HG02840 (cell line): ENCODE data around the gene PTPN6.

Experiments used
- ATAC-seq: cut with Tn5 transposase; IDR thresholded peaks from one replicate; pipeline ENCODE4 v1.9.1; 2021; ENCODE audit warnings: mild to moderate bottlenecking, moderate library complexity, moderate number of reproducible peaks; ENCODE audit not compliant: unreplicated experiment, low FRiP score

The PTPN6 gene

DNA sequence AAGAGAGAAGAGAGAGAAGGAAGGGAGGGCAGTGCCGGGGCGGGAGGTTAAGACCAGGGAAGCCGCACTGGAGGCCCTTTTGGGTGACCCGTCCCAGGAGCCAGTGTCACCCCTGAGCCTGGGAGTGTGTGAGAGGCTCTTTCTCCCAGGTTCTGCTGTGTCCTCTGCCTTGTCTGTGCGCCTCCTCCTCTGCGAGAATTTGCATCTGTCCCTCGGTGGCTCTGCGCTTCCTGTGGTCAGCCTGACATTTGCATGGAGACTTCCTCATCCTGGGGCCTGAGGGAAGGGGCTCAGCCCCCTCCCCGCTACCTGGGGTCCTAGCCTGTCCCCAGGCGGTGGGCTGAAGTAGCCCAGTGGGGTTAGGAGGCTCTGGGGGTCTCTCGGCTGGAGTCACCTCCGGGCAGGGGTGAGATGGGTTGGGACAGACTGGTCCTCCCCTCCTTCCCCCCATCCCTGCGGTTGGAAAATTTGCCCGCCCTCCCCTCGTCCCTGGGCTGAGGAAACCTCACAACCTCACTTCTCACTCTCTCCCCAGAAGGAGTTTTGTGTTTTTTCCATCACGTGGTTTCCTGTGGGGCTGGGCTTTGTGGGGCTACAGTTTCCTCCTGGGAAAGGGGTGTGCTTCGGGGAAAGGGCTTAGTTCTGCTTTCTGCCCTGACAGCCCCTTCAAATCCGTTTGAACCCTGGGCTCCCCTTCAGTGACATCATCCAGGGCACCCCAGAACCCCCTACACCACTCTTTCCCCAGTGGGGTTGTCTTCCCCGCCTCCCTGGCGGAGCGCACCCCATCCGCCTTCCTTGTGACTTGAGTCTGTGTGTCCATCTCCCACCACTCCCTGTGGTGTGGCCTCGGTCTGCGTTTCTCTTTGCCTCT, 2.5 kb downstream of the PTPN6 start:
- peak; percentile 57 for ATAC-seq

DNA sequence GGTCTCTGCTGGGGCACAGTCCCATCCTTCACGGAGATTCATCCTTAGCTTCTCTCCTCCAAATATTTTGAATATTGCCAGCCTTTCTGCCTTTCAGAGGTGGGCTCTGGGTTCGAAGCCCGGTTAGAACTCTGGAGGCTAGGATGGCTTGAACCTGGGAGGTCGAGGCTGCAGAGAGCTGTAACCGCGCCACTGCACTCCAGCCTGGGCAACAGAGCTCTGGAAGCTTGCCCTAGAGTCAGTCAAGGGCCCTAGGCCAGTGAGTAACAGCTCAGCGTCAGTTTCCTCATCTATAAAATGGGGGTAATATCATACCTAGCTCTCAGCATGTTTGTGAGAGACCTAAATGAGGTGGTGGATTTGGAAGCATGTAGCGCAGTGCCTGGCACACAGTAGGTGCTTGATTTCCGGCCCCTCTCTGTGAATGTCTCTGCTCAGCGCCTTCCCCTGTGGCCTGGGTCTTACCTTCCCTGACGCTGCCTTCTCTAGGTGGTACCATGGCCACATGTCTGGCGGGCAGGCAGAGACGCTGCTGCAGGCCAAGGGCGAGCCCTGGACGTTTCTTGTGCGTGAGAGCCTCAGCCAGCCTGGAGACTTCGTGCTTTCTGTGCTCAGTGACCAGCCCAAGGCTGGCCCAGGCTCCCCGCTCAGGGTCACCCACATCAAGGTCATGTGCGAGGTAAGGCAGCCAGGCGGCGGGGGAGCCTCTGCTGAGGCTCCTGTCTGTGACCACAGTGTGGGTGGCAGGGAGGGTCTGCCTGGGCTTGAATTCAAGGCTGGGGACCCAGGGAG, 3.4 kb downstream of the PTPN6 start:
- no peak for ATAC-seq

DNA sequence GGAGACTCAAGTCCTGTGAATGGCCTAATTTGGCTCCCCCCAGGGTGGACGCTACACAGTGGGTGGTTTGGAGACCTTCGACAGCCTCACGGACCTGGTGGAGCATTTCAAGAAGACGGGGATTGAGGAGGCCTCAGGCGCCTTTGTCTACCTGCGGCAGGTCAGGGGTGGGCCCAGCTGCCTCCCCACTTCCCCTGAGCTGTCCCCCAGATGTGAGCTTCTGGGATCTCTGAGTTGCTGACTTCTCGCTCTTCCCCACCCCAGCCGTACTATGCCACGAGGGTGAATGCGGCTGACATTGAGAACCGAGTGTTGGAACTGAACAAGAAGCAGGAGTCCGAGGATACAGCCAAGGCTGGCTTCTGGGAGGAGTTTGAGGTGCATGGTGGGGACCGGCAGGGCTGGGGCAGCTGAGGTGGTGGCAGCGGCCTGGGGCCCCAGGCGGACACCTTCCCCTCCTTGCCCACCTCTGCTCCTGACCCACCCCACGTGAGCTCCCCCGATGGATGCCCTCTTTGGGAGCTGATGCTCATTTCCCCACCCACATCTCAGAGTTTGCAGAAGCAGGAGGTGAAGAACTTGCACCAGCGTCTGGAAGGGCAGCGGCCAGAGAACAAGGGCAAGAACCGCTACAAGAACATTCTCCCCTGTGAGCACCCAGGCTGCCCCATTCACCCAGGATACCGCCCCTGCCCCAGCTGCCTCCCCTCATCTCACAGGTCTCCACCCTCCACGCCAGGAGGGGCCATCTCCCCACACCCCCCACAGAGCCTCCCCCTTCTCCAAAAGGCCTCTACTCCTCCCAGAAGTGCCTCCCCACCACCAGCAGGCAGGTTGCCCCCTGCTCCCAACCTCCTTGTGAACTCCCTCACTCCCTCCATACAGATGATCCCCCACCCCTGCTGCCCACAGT, 4.2 kb downstream of the PTPN6 start:
- ATAC-seq, result no peak

- ATAC-seq, result no peak
Observed at GRCh38 chr12:6956021-6956727, 5.0 kb downstream of the PTPN6 start.

- no peak for ATAC-seq
Observed at GRCh38 chr12:6957151-6957701, 6.1 kb downstream of the PTPN6 start.

- no peak for ATAC-seq
Observed at GRCh38 chr12:6957741-6958608, 6.8 kb downstream of the PTPN6 start.

GRCh38 chr12:6958609-6959057, 7.5 kb downstream of the PTPN6 start:
- no peak for ATAC-seq

DNA sequence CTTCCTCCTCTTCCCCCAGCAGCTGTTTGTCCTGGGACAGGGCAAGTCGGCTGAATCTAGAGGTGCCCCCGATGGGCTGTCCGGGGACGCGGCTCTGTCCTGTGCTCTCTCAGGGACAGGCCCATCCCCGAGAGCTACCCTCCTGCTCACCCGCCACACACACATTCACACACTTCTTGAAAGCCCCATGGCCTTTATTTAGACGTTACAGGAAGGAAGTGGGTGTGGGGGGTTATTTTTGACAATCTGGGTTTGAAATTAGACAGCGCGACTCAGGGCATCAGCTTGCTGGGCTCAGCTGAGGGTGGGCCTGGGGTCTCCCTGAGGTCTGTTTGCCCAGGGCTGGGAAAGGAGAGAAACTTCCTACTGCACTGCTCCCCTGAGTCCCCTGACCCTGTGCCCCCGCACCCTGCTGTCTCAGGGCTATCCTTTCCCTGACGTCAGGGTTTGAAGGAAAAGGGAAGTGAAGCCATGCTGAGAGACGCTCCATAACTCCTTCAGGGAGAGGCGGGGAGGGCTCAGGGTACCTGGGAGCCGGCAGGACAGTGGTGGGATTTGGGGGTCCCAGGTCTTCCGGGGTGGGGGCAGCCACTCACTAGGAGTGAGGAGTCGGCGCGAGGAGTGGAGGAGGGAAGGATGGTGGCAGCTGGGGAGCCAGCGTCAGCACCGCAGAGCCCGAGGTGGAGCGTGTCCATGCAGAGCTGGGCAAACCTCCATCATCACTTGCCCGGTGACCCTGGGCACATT, 8.1 kb downstream of the PTPN6 start:
- peak; percentile 56 for ATAC-seq

- ATAC-seq, result no peak
Observed at GRCh38 chr12:6959805-6960592, 8.8 kb downstream of the PTPN6 start.

DNA sequence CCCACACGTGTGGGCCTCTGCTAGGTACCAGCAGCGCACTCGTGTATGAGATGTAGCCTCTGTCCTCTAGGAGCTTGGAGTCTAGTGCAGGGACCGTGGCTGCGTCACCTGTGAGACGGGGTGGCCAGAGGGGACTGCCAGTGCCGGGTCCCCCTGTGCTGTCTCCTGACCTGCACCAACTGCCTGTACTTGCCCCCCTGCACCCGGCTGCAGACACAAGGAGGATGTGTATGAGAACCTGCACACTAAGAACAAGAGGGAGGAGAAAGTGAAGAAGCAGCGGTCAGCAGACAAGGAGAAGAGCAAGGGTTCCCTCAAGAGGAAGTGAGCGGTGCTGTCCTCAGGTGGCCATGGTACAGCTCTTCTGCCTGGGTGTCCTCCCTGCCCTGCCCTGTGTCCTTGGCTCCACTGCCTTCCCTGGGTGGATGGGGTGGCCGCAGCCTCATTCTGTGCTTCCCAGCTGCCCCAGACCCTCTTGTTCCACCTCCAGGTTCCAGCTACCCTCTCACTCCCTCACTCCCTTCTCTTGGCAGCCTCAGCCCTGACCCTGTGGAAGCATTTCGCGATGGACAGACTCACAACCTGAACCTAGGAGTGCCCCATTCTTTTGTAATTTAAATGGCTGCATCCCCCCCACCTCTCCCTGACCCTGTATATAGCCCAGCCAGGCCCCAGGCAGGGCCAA, 9.6 kb downstream of the PTPN6 start:
- no peak for ATAC-seq

DNA sequence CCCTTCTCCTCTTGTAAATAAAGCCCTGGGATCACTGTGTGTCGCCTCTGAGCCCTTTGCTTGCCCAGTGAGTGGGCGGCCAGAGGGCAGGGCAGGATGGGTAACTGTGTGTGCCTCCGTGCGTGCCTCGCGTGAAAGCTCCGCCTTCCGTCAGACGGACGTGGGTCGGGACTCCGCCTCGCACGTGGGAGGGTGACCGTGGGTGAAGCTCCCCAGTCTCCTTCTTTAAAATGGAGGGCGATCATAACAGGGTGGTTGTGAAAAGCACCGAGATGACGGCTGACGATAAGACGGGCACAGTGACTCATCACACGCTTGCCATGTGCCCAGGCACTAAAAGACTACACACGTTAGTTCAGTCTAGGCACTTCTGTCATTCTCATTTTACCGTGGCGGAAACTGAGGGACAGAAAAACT, 10.1 kb downstream of the PTPN6 start:
- ATAC-seq, result no peak

GRCh38 chr12:6961695-6962284, 10.6 kb downstream of the PTPN6 start:
- no peak for ATAC-seq

- no peak for ATAC-seq
Observed at GRCh38 chr12:6962285-6963015, 11.3 kb downstream of the PTPN6 start.

GRCh38 chr12:6963016-6963731, 12.0 kb downstream of the PTPN6 start:
- ATAC-seq, result no peak
